T-cell (primary cell): ENCODE results near the gene PARS2. TPM values are rescaled to one million over a fixed set of nuclear protein-coding genes. Genes with fewer than 3 reads are reported as not detected.

ENCODE experiments used
- ATAC-seq, 4 experiments: fragments of 200-7000 bp in 3 of 4; fragments of 150-1000 bp in 1 of 4; cut with Tn5 transposase; replicated peaks in 1 of 4; 1 replicate in 3 of 4; 2 replicates in 1 of 4; pipeline ENCODE4 v1.10.0; 2021; ENCODE audit warnings: moderate library complexity in 3 of 4, mild to moderate bottlenecking in 2 of 4, moderate number of reproducible peaks in 1 of 4
- CTCF ChIA-PET, 2 donors: fragments of 300-600 bp; sonication (Branson Sonifier 250); formaldehyde crosslinking; loops; one replicate each; lab custom pipeline; 2022; ENCODE audit warnings: antibody characterized with exemption in 2 of 2; lab: Charles Lee
- POLR2A ChIA-PET, 2 donors: fragments of 300-600 bp; sonication (Branson Sonifier 250); formaldehyde crosslinking; loops; one replicate each; lab custom pipeline; 2022; ENCODE audit warnings: antibody characterized with exemption in 2 of 2; lab: Charles Lee
- DNase-seq, 35 experiments: peaks; one replicate each; pipeline versions ENCODE4 v3.0.0 to v3.0.0-alpha.2; 2013 to 2023
- H3K27ac ChIP-seq: one replicate; pipeline ENCODE4 v1.5.1; 2013; ENCODE audit warnings: low read length
- H3K27me3 ChIP-seq, 2 experiments: replicated peaks in 1 of 2; 1 replicate in 1 of 2; 2 replicates in 1 of 2; pipeline versions ENCODE4 v1.6.1 to v1.7.0; 2013; ENCODE audit warnings: low read length in 1 of 2, mixed read lengths in 1 of 2; ENCODE audit not compliant: control insufficient read depth in 2 of 2, insufficient read depth in 2 of 2; ENCODE audit errors: extremely low read depth in 1 of 2
- H3K36me3 ChIP-seq, 2 donors: 1 replicate in 1 of 2; 2 replicates in 1 of 2; pipeline versions ENCODE4 v1.6.1 to v1.7.0; 2013; ENCODE audit warnings: low read length in 1 of 2; ENCODE audit not compliant: control insufficient read depth in 2 of 2, insufficient read depth in 1 of 2; ENCODE audit errors: extremely low read depth in 1 of 2
- H3K4me1 ChIP-seq, 2 experiments: 1 replicate in 1 of 2; 2 replicates in 1 of 2; pipeline versions ENCODE4 v1.6.1 to v1.7.0; 2013; ENCODE audit warnings: low read length in 2 of 2, mixed read lengths in 1 of 2; ENCODE audit not compliant: insufficient read depth in 2 of 2, control insufficient read depth in 1 of 2; ENCODE audit errors: extremely low read depth in 1 of 2
- H3K4me3 ChIP-seq, 2 donors: 1 replicate in 1 of 2; 2 replicates in 1 of 2; pipeline versions ENCODE4 v1.5.1 to v1.7.0; 2013; ENCODE audit warnings: mild to moderate bottlenecking in 2 of 2, low read length in 1 of 2, moderate library complexity in 1 of 2; ENCODE audit not compliant: control insufficient read depth in 1 of 2; ENCODE audit errors: extremely low read depth in 1 of 2
- H3K9me3 ChIP-seq: 2 replicates; pipeline ENCODE4 v1.7.0; 2013
- H3K27ac Mint-ChIP-seq, 2 donors: one replicate each; pipeline ENCODE4 v1.8.0; 2020 to 2021; ENCODE audit warnings: mild to moderate bottlenecking in 2 of 2, mixed read lengths in 2 of 2
- H3K27me3 Mint-ChIP-seq, 2 donors: one replicate each; pipeline ENCODE4 v1.8.0; 2021 to 2022; ENCODE audit warnings: mixed read lengths in 2 of 2
- H3K36me3 Mint-ChIP-seq: one replicate; pipeline ENCODE4 v1.8.0; 2021; ENCODE audit warnings: mixed read lengths
- H3K4me1 Mint-ChIP-seq, 3 donors: one replicate each; pipeline ENCODE4 v1.8.0; 2020 to 2022; ENCODE audit warnings: mixed read lengths in 3 of 3, mild to moderate bottlenecking in 1 of 3
- H3K4me3 Mint-ChIP-seq, 3 donors: one replicate each; pipeline ENCODE4 v1.8.0; 2020 to 2022; ENCODE audit warnings: mild to moderate bottlenecking in 3 of 3, mixed read lengths in 3 of 3, moderate library complexity in 3 of 3
- H3K9me3 Mint-ChIP-seq, 3 donors: one replicate each; pipeline ENCODE4 v1.8.0; 2020 to 2022; ENCODE audit warnings: mixed read lengths in 3 of 3
- WGBS: methylation state at CpG from one replicate; pipeline ENCODE4 v1.1.5; 2013; ENCODE audit warnings: missing lambda C conversion rate; ENCODE audit not compliant: insufficient coverage; 5-methylcytosine and 5-hydroxymethylcytosine counted together
- total RNA-seq, 35 experiments: library from RNA in 6 of 35; stranded (reverse) in 6 of 35; fragments of 120-200 nt in 1 of 35; gene quantifications; one replicate each; pipeline versions ENCODE4 v1.2.1 to v1.2.4 and lab custom pipeline; 2013 to 2026

Gene PARS2
- total RNA-seq, 5 donors from 2014 or later (not counting 1 experiment from before 2014, with no cell fraction given) = 0.68 to 6.6 (median 6.0) TPM

- ChIA-PET POLR2A (interaction anchor here in 1 of 2 donors (0.6 kb wide), 1 partner anchor 29 kb away, joined by 3 read pairs; no protein-coding TSS in a partner anchor), CTCF (interaction anchor here (0.5 to 1.7 kb wide), 15 partner anchors 9 to 1608 kb away, joined by 3 to 9 read pairs (median 3); partner anchors contain the start of genes IFT25 (in 1 of the 2) and TTC4 (in 1 of the 2))
- Histone ChIP-seq H3K9me3 (no peaks in the 10 kb centered on the region), H3K4me3 (peak within 1 kb of the TSS; percentile 76 to 83), H3K27me3 (no peaks in the 10 kb centered on the region), H3K4me1 (peaks cover 7 to 62% of the 10 kb centered on the region in 2 experiments), H3K36me3 (peaks cover 0 to 4% of the 10 kb centered on the region in 2 donors), H3K27ac (peak within 1 kb of the TSS; percentile 49)
- 2% methylated on average over 57 of the region's 58 CpGs for WGBS
- peak; percentile 89 to 92 (median 89) for ATAC-seq
- DNase-seq = peak; percentile 38 to 78 (median 62)
- H3K27me3 Mint-ChIP-seq = no peaks in the 10 kb centered on the region
- peaks cover 4% of the 10 kb centered on the region for H3K36me3 Mint-ChIP-seq
- H3K27ac Mint-ChIP-seq = peak within 1 kb of the TSS; percentile 92 to 95
- H3K9me3 Mint-ChIP-seq = no peaks in the 10 kb centered on the region
- H3K4me1 Mint-ChIP-seq = peaks cover 47 to 70% (median 58%) of the 10 kb centered on the region in 3 donors
- peak within 1 kb of the TSS; percentile 92 to 95 (median 94) for H3K4me3 Mint-ChIP-seq
Observed at GRCh38 chr1:54800899-54801759, 36.8 kb upstream of the PARS2 start, which contains the start of gene TTC22. TTC22 (minus strand) TSS chr1:54801323; CDS start chr1:54801163, 160 bp downstream.

- ChIA-PET POLR2A (interaction anchor here in 1 of 2 donors (0.7 kb wide), 1 partner anchor 1621 kb away, joined by 3 read pairs; no protein-coding TSS in a partner anchor), CTCF (interaction anchor here (0.5 to 1.7 kb wide), 8 partner anchors 8 to 1607 kb away, joined by 3 to 9 read pairs (median 4); partner anchors contain the start of genes IFT25 (in 1 of the 2) and TTC4 (in 1 of the 2))
- 59% methylated on average over 35 of the region's 39 CpGs for WGBS
- H3K27ac ChIP-seq = peak overlapping the region; percentile 49
- H3K36me3 ChIP-seq = peaks cover 0 to 9% of the 10 kb centered on the region in 2 donors
- H3K4me1 Mint-ChIP-seq = peaks cover 56 to 73% (median 62%) of the 10 kb centered on the region in 3 donors
- H3K4me1 ChIP-seq = peaks cover 7 to 56% of the 10 kb centered on the region in 2 experiments
- H3K27me3 ChIP-seq = no peaks in the 10 kb centered on the region
- peaks cover 8% of the 10 kb centered on the region for H3K36me3 Mint-ChIP-seq
- DNase-seq (no peak), ATAC-seq (no peak)
- peak overlapping the region; percentile 92 to 95 (median 94) for H3K4me3 Mint-ChIP-seq
- no peaks in the 10 kb centered on the region for H3K9me3 Mint-ChIP-seq
- H3K27ac Mint-ChIP-seq = peak overlapping the region; percentile 87 to 91
- no peaks in the 10 kb centered on the region for H3K9me3 ChIP-seq
- H3K27me3 Mint-ChIP-seq = no peaks in the 10 kb centered on the region
- H3K4me3 ChIP-seq = peak overlapping the region; percentile 76 to 83
Observed at GRCh38 chr1:54800041-54800898, 35.9 kb upstream of the PARS2 start.

DNA sequence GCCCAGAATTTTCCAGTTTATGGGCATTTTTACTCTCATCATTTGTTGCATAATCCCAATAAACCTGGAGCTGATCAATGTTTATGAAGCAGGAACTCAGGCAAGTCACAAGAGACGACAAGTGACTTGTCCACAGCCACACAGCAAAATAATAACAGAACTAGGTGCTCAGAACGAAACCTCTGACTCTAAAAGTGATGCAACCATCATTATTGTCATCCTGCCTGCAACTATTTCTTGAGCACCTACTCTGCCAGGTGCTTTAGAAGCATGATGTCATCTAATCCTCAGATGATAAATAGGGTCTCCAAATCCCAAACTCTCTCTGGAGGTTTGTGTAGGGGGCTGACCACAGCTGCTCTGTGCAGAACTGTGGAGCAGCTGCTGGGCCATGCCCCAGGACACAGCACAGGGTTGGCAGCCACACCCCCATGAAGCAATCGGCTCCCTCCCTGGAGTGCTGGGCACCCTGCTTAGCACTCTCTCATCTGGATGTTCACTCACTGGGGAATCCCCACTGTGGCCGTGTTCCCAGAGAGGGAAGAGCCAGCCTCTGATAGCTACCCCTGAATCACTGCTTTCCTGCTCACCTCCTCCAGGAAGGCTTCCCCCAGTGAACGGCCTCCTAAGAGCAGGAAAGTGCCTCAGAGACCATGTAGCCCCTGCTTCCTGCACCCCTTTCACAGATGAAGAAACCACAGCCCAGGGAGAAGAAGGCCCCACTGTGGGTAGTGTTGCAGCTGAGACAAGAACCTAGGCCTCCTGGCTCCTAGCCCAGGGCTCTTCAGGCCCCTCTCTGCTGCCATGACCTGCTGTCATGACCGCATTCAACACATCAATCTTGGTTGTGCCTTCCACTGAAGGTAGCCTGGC is 34.7 kb upstream of the PARS2 start:
- WGBS = 26% methylated on average over 6 of the region's 6 CpGs
- DNase-seq = peak in 7 of 35 experiments; percentile 5 to 43 (median 12)
- POLR2A ChIA-PET = no interaction called here

GRCh38 chr1:54798206-54798605 is 33.9 kb upstream of the PARS2 start:
- Histone ChIP-seq H3K4me1 (peaks cover 7 to 43% of the 10 kb centered on the region in 2 experiments), H3K27ac (peak overlapping the region; percentile 49), H3K36me3 (peaks cover 0 to 19% of the 10 kb centered on the region in 2 donors), H3K4me3 (no peak overlapping the region), H3K9me3 (no peaks in the 10 kb centered on the region), H3K27me3 (no peaks in the 10 kb centered on the region)
- H3K27me3 Mint-ChIP-seq = no peaks in the 10 kb centered on the region
- no peak for DNase-seq
- peaks cover 56 to 66% (median 60%) of the 10 kb centered on the region in 3 donors for H3K4me1 Mint-ChIP-seq
- CTCF ChIA-PET = no interaction called here
- peak overlapping the region; percentile 87 to 91 for H3K27ac Mint-ChIP-seq
- WGBS = 85% methylated on average over 2 of the region's 3 CpGs
- peaks cover 16% of the 10 kb centered on the region for H3K36me3 Mint-ChIP-seq
- no peak for ATAC-seq
- POLR2A ChIA-PET = no interaction called here
- H3K9me3 Mint-ChIP-seq = no peaks in the 10 kb centered on the region
- H3K4me3 Mint-ChIP-seq = peak overlapping the region in 1 of 3 donors; percentile 95

More for the DNA sequence above, 34.7 kb upstream of the PARS2 start:
- Mint-ChIP-seq H3K36me3 (peaks cover 15% of the 10 kb centered on the region), H3K4me3 (peak overlapping the region; percentile 83 to 95 (median 90)), H3K27me3 (no peaks in the 10 kb centered on the region), H3K9me3 (no peaks in the 10 kb centered on the region), H3K27ac (peak overlapping the region; percentile 87 to 91), H3K4me1 (peaks cover 58 to 66% (median 65%) of the 10 kb centered on the region in 3 donors)
- H3K4me1 ChIP-seq = peaks cover 7 to 49% of the 10 kb centered on the region in 2 experiments
- peak overlapping the region; percentile 18 to 83 for H3K4me3 ChIP-seq
- peaks cover 0 to 14% of the 10 kb centered on the region in 2 donors for H3K36me3 ChIP-seq
- no peaks in the 10 kb centered on the region for H3K27me3 ChIP-seq
- no peaks in the 10 kb centered on the region for H3K9me3 ChIP-seq
- ATAC-seq = no peak
- peak overlapping the region; percentile 49 for H3K27ac ChIP-seq
- CTCF ChIA-PET = no interaction called here

- ATAC-seq (no peak), DNase-seq (no peak)
- H3K4me1 Mint-ChIP-seq = peaks cover 52 to 63% (median 55%) of the 10 kb centered on the region in 3 donors
- no peaks in the 10 kb centered on the region for H3K27me3 ChIP-seq
- H3K4me3 ChIP-seq = no peak overlapping the region
- no peak overlapping the region for H3K27ac ChIP-seq
- WGBS = 100% methylated on average over 1 of the region's 2 CpGs
- H3K27me3 Mint-ChIP-seq = no peaks in the 10 kb centered on the region
- H3K9me3 Mint-ChIP-seq = peaks cover 0 to 2% (median 0%) of the 10 kb centered on the region in 3 donors
- no peak overlapping the region for H3K4me3 Mint-ChIP-seq
- H3K4me1 ChIP-seq = peaks cover 7 to 41% of the 10 kb centered on the region in 2 experiments
- POLR2A ChIA-PET = no interaction called here
- CTCF ChIA-PET = interaction anchor here in 1 of 2 donors (0.6 kb wide), 1 partner anchor 491 kb away, joined by 3 read pairs; no protein-coding TSS in a partner anchor
- H3K9me3 ChIP-seq = no peaks in the 10 kb centered on the region
- H3K36me3 Mint-ChIP-seq = peaks cover 24% of the 10 kb centered on the region
- H3K36me3 ChIP-seq = peaks cover 0 to 31% of the 10 kb centered on the region in 2 donors
- peak overlapping the region in 1 of 2 donors; percentile 11 for H3K27ac Mint-ChIP-seq
Observed at GRCh38 chr1:54796902-54797301, 32.6 kb upstream of the PARS2 start.
